Activated CD8-positive, alpha-beta memory T cell treated with anti-CD3 and anti-CD28 coated beads, Interleukin-2, amount 50 U/mL, for 1 hour (primary cell): ENCODE data around the gene VPS8.
"Not testable (repeated sequence)": the region's sequence is repeated elsewhere in the genome, so short reads cannot be mapped to it uniquely, and the experiment has no call there.

Experiments used
- DNase-seq: peaks from one replicate; pipeline ENCODE4 v3.0.0-alpha.2; 2020; ENCODE audit errors: extremely low read depth

VPS8 gene

GRCh38 chr3:184919651-184920050 lies 107.7 kb downstream of the VPS8 start:
- DNase-seq = no peak

- no peak for DNase-seq
Measured at GRCh38 chr3:184924547-184924946, 112.6 kb downstream of the VPS8 start.

GRCh38 chr3:184927796-184928315 lies 115.9 kb downstream of the VPS8 start:
- DNase-seq = no peak

- DNase-seq = no peak
Measured at GRCh38 chr3:184932777-184933176, 120.8 kb downstream of the VPS8 start.

GRCh38 chr3:184937611-184938010 lies 125.6 kb downstream of the VPS8 start:
- no peak for DNase-seq

- DNase-seq = no peak
Measured at GRCh38 chr3:184941408-184941807, 129.4 kb downstream of the VPS8 start.

- no peak for DNase-seq
Measured at GRCh38 chr3:184942735-184943134, 130.8 kb downstream of the VPS8 start.

- no peak for DNase-seq
Measured at GRCh38 chr3:184944241-184944640, 132.3 kb downstream of the VPS8 start.

- DNase-seq = no peak
Measured at GRCh38 chr3:184945886-184946625, 134.1 kb downstream of the VPS8 start.

- DNase-seq = no peak
Measured at GRCh38 chr3:184946917-184947316, 135.0 kb downstream of the VPS8 start.

GRCh38 chr3:184949251-184949965 lies 137.4 kb downstream of the VPS8 start:
- no peak for DNase-seq

GRCh38 chr3:184950816-184951215 lies 138.8 kb downstream of the VPS8 start:
- DNase-seq = not testable (repeated sequence)

- no peak for DNase-seq
Measured at GRCh38 chr3:184952671-184953070, 140.7 kb downstream of the VPS8 start.

- no peak for DNase-seq
Measured at GRCh38 chr3:184953401-184953800, 141.4 kb downstream of the VPS8 start.

- no peak for DNase-seq
Measured at GRCh38 chr3:184954251-184954650, 142.3 kb downstream of the VPS8 start.

GRCh38 chr3:184954851-184955250 lies 142.9 kb downstream of the VPS8 start:
- DNase-seq = not testable (repeated sequence)

- no peak for DNase-seq
Measured at GRCh38 chr3:184965639-184966430, 153.9 kb downstream of the VPS8 start.

- DNase-seq = no peak
Measured at GRCh38 chr3:184968115-184968514, 156.1 kb downstream of the VPS8 start.

GRCh38 chr3:184970186-184970585 lies 158.2 kb downstream of the VPS8 start:
- no peak for DNase-seq

GRCh38 chr3:184977796-184978195 lies 165.8 kb downstream of the VPS8 start:
- DNase-seq = no peak

GRCh38 chr3:184981071-184981470 lies 169.1 kb downstream of the VPS8 start:
- no peak for DNase-seq

GRCh38 chr3:184982076-184982475 lies 170.1 kb downstream of the VPS8 start:
- DNase-seq = no peak
